NCI-H146 treated with DMSO at 0.1 percent for 48 hours (cell line): Measurements from ENCODE around the gene IDH1.
"Not testable (repeated sequence)": the region's sequence is repeated elsewhere in the genome, so short reads cannot be mapped to it uniquely, and the experiment has no call there.

Source experiments
- DNase-seq: peaks from one replicate; lab custom pipeline; 2025; ENCODE audit not compliant: unreplicated experiment; lab: John Stamatoyannopoulos, UW

The IDH1 gene

GRCh38 chr2:208256849-208257813 is 2.3 kb upstream of the IDH1 start:
- not testable (repeated sequence) for DNase-seq

GRCh38 chr2:208256192-208256782 is 1.4 kb upstream of the IDH1 start:
- no peak for DNase-seq

- DNase-seq: no peak
These were observed 761 bp upstream of the IDH1 start for GRCh38 chr2:208255557-208256106.

GRCh38 chr2:208254118-208254870 is 577 bp downstream of the IDH1 start:
- peak; percentile 34 for DNase-seq

- DNase-seq: no peak
These were observed 1.2 kb downstream of the IDH1 start for GRCh38 chr2:208253600-208254117.

- no peak for DNase-seq
These were observed 2.0 kb downstream of the IDH1 start for GRCh38 chr2:208252716-208253492.

GRCh38 chr2:208251098-208251497 is 3.8 kb downstream of the IDH1 start:
- no peak for DNase-seq

GRCh38 chr2:208250388-208250787 is 4.5 kb downstream of the IDH1 start:
- DNase-seq: no peak

- no peak for DNase-seq
These were observed 5.6 kb downstream of the IDH1 start for GRCh38 chr2:208249296-208249695.

GRCh38 chr2:208248601-208249000 is 6.3 kb downstream of the IDH1 start:
- no peak for DNase-seq

GRCh38 chr2:208245746-208246145 is 9.1 kb downstream of the IDH1 start:
- no peak for DNase-seq

- no peak for DNase-seq
These were observed 10.4 kb downstream of the IDH1 start for GRCh38 chr2:208244422-208244821.

- no peak for DNase-seq
These were observed 14.2 kb downstream of the IDH1 start for GRCh38 chr2:208240619-208241209.

GRCh38 chr2:208239770-208240493 is 14.9 kb downstream of the IDH1 start:
- DNase-seq: no peak

- no peak for DNase-seq
These were observed 19.0 kb downstream of the IDH1 start for GRCh38 chr2:208235860-208236259.

- DNase-seq: no peak
These were observed 20.1 kb downstream of the IDH1 start for GRCh38 chr2:208234786-208235185.

- DNase-seq: no peak
These were observed 26.4 kb downstream of the IDH1 start for GRCh38 chr2:208228476-208228875.

- DNase-seq: no peak
These were observed 27.2 kb downstream of the IDH1 start for GRCh38 chr2:208227581-208228232.

GRCh38 chr2:208224802-208225201 is 30.1 kb downstream of the IDH1 start:
- no peak for DNase-seq
